ENCODE data around the gene BEND4. TPM values are rescaled to one million over a fixed set of nuclear protein-coding genes. Genes with fewer than 3 reads are reported as not detected.

Gene BEND4
- total and polyA plus RNA-seq, 2 of the 4 experiments (the other 2 are of a cell fraction): not detected

GRCh38 chr4:42104521-42104920 is 47.9 kb downstream of the BEND4 start:
- ChIA-PET POLR2A (ENCODE audit: unreplicated experiment) (no interaction called here), CTCF (no interaction called here)
- Histone ChIP-seq H3K9me3 (ENCODE audit: control insufficient read depth, insufficient read depth, low read length) (no peaks in the 10 kb centered on the region), H4K91ac (ENCODE audit: insufficient read depth, low read depth, low read length) (no peak overlapping the region), H3K4me1 (ENCODE audit: control insufficient read depth, insufficient read depth, low read length) (no peaks in the 10 kb centered on the region), H3K4ac (ENCODE audit: low read depth, low read length) (no peak overlapping the region), H3K27ac (ENCODE audit: insufficient read depth, low read length) (no peak overlapping the region), H4K8ac (ENCODE audit: low read depth in 2 of 2, low read length in 2 of 2) (no peak overlapping the region), H3K56ac (ENCODE audit: extremely low read depth, insufficient read depth, low read length) (no peak overlapping the region), H2AK9ac (replicated peaks; ENCODE audit: low read depth, low read length, poor library complexity) (no peak overlapping the region), H3K4me3 (ENCODE audit: insufficient read depth, low read depth, low read length) (no peak overlapping the region), H4K20me1 (ENCODE audit: insufficient read depth, low read length) (no peaks in the 10 kb centered on the region), H3K4me2 (ENCODE audit: low read depth, low read length) (no peak overlapping the region), H2BK5ac (ENCODE audit: low read depth, low read length, poor library complexity, severe bottlenecking) (no peak overlapping the region), H3K36me3 (ENCODE audit: control insufficient read depth, insufficient read depth, low read length) (no peaks in the 10 kb centered on the region), H3K79me1 (ENCODE audit: low read depth in 1 of 2, low read length in 2 of 2) (no peaks in the 10 kb centered on the region), H2BK15ac (ENCODE audit: low read depth, low read length) (no peak overlapping the region), H2BK120ac (ENCODE audit: low read depth, low read length) (no peak overlapping the region), H3K23ac (ENCODE audit: low read depth, low read length) (no peak overlapping the region), H3K27me3 (ENCODE audit: control insufficient read depth, insufficient read depth, low read length) (no peaks in the 10 kb centered on the region), H3K18ac (ENCODE audit: low read depth, low read length) (no peak overlapping the region), H3K9ac (ENCODE audit: low read depth, low read length) (no peak overlapping the region), H3K14ac (replicated peaks; ENCODE audit: low read depth, low read length) (no peak overlapping the region), H4K5ac (ENCODE audit: low read depth, low read length) (no peak overlapping the region), H3K9me1 (ENCODE audit: insufficient read depth, low read length) (no peaks in the 10 kb centered on the region), H2AFZ (replicated peaks; ENCODE audit: low read length, poor library complexity) (no peak overlapping the region), H2AK5ac (ENCODE audit: low read depth, low read length) (no peak overlapping the region), H2BK20ac (ENCODE audit: low read depth, low read length) (no peak overlapping the region)
- ATAC-seq (ENCODE audit: low read depth) (peak; percentile 81), DNase-seq (peak; percentile 70)
- WGBS, 2 experiments (ENCODE audit: extremely low coverage in 2 of 2, insufficient read length in 1 of 2): no CpG with 5 or more reads among the region's 2 CpGs
- intact Hi-C loops (cut with micrococcal nuclease): no loop called here
- dilution Hi-C loops (cut with HindIII; ENCODE audit: low sequenced_read_pairs, unreplicated experiment): no loop called here
- TF ChIP-seq BHLHE40 (IDR thresholded peaks at IDR 0.05; ENCODE audit: low read depth, low read length) (no peak), FOS (IDR thresholded peaks at IDR 0.05; ENCODE audit: low read depth, low read length) (peak; percentile 39; the same call in 1 of the 2 replicates), CEBPB (IDR thresholded peaks at IDR 0.05; ENCODE audit: low read depth, low read length) (0 out of 2 replicates have a peak, but pooled peaks have one; percentile 32), ELK1 (IDR thresholded peaks at IDR 0.05; ENCODE audit: borderline replicate concordance, low read depth, low read length) (no peak), RFX5 (IDR thresholded peaks at IDR 0.05; ENCODE audit: low read depth, low read length) (no peak), NFE2L2 (IDR thresholded peaks at IDR 0.05; ENCODE audit: low read depth, low read length) (no peak), USF2 (IDR thresholded peaks at IDR 0.05; ENCODE audit: low read depth, low read length) (no peak)
- BruUV-seq (replicated peaks): no TSS peak
- in situ Hi-C loops (cut with MboI; ENCODE audit: low sequenced_read_pairs): no loop called here

Measured in IMR-90 (cell line).